Dedifferentiated amniotic fluid mesenchymal stem cell (primary cell): ENCODE measurements around the gene MID1.

Source experiments
- DNase-seq: peaks from one replicate; pipeline ENCODE4 v3.0.0-alpha.2; 2016; ENCODE audit errors: extremely low spot score

Gene MID1

GRCh38 chrX:10485326-10485725, 135.1 kb downstream of the MID1 start:
- no peak for DNase-seq

GRCh38 chrX:10484683-10485247, 135.6 kb downstream of the MID1 start:
- DNase-seq: no peak

- DNase-seq: no peak
Observed at GRCh38 chrX:10483191-10483831, 137.1 kb downstream of the MID1 start.

GRCh38 chrX:10482708-10483107, 137.7 kb downstream of the MID1 start:
- DNase-seq: no peak

DNA sequence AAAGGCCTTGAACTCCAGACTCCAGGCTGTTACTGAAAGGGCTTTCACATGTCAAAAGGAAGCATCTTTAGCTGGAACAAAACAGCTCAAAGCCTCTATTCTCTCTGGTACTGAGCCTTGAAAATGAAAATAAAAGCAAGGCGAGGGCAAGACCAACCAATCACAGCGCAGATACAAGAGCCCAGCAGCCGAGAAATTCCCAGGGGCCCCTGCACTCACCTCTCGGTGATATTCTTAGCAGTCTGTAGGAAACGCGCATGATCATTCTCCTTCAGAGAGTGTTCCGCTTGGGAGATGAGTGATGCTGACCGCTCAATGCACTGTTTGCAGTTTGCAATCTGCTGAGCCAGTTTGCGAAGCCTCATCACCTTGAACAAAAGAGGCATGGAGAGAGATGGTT, 138.1 kb downstream of the MID1 start:
- DNase-seq: no peak

DNA sequence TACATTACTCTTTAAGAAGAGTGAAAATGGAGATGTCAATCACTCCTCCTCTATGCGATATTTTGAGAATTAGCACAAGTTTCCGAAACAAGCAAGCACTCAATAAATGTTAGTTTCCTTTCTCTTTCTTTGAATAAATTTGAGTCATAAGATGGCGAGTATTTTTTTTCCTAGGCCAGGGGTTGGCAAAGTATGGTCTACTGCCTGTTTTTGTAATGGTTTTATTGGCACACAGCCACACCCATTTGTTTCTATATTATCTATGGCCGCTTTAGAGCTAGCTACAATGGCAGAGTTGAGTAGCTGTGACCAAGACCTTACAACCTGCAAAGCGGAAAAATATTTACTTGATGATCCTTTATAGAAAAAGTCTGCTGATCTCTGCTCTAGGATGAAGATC, 139.5 kb downstream of the MID1 start:
- DNase-seq: no peak

- DNase-seq: no peak
Observed at GRCh38 chrX:10479508-10479907, 140.9 kb downstream of the MID1 start.

- no peak for DNase-seq
Observed at GRCh38 chrX:10477525-10477924, 142.9 kb downstream of the MID1 start.

- no peak for DNase-seq
Observed at GRCh38 chrX:10474913-10475568, 145.3 kb downstream of the MID1 start.

DNA sequence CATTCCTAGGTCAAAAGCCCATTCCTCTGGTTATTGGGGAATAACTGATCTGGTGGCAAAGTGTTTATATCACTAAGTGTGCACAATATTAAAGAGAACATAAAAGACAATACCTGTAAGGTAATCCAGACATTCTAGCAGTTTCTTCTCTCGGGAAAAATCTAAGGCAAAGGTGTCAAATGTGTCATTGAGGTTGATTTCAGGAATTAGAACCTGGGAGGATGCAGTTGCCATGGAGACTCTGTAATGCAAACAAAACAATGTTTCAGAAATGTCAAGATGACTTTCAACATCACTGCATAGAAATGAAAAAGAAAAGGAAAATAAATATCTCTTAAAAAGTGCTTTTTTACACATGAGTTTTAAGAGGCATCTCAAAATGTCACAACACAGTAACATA, 145.9 kb downstream of the MID1 start:
- no peak for DNase-seq

DNA sequence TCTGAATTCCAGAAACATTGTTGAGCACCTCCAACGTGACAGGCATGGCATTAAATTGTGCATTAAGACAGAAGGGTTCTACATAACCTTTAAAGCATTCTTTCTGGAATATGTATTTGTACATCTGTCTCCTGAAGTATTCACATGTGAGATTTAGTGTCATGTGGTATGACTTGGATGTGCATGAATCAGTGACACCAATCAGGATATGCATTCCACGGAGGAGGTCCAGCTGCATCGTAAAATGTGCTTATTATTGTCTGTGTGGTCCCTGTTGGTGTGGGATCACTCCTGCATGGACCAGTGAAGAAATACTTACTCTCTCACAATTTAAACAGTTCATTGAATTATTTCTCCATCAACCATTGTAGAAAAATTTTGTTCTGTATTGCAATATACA, 149.0 kb downstream of the MID1 start:
- DNase-seq: no peak

- no peak for DNase-seq
Observed at GRCh38 chrX:10470009-10470408, 150.4 kb downstream of the MID1 start.

GRCh38 chrX:10467793-10468192, 152.6 kb downstream of the MID1 start:
- DNase-seq: no peak

- no peak for DNase-seq
Observed at GRCh38 chrX:10465254-10465653, 155.1 kb downstream of the MID1 start.

GRCh38 chrX:10457092-10457491, 163.3 kb downstream of the MID1 start:
- no peak for DNase-seq

GRCh38 chrX:10453945-10454344, 166.4 kb downstream of the MID1 start:
- DNase-seq: no peak

DNA sequence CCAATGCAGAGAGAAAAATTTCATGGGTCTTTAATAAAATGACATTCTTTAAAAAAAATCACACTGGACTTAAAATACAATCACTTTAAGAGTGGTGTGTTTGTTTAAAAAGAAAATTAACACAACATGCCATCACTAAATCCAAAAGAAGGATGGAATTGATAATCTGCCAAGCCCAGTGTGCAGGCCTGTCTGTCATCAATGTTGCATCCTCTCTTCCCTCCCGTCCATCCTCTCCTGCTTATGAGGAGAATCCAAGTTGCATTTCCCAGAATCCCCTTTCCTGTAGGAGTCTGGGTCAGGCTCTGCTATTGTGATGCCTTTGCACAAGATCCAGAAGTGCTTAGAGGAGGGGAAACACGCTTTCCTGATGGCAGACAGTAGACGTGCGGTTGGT, 169.4 kb downstream of the MID1 start:
- no peak for DNase-seq

GRCh38 chrX:10450229-10450958, 170.0 kb downstream of the MID1 start:
- DNase-seq: peak; percentile 62

GRCh38 chrX:10447564-10448214, 172.7 kb downstream of the MID1 start:
- DNase-seq: no peak

- DNase-seq: no peak
Observed at GRCh38 chrX:10444204-10444603, 176.2 kb downstream of the MID1 start.

GRCh38 chrX:10441464-10441863, 178.9 kb downstream of the MID1 start:
- no peak for DNase-seq

GRCh38 chrX:10433296-10433965, 187.0 kb downstream of the MID1 start:
- no peak for DNase-seq
